Measurements from ENCODE around the gene ERN2. TPM values are rescaled to one million over a fixed set of nuclear protein-coding genes. Genes with fewer than 3 reads are reported as not detected.

The ERN2 gene
- total RNA-seq, 1 experiment from 2014 or later: 0.47 TPM

- H3K27me3 ChIP-seq (ENCODE audit: insufficient read depth, low read length): no peaks in the 10 kb centered on the region
- no peaks in the 10 kb centered on the region for H3K9me2 ChIP-seq (ENCODE audit: insufficient read depth)
- no TSS peak for BruUV-seq (replicated peaks)
- H3K9ac ChIP-seq (ENCODE audit: low read length): no peak overlapping the region
- H3K9me3 ChIP-seq (ENCODE audit: control insufficient read depth in 1 of 2, insufficient read depth in 1 of 2, low read depth in 1 of 2, low read length in 2 of 2): no peaks in the 10 kb centered on the region
- no peak for DNase-seq (ENCODE audit: low read depth, low spot score)
- intact Hi-C loops (cut with micrococcal nuclease): no loop called here
- ChIA-PET POLR2A (no interaction called here), CTCF (no interaction called here), RAD21 (ENCODE audit: low non-redundant PET in 1 of 2, low total read pairs in 2 of 2, uncharacterized antibody in 2 of 2, unreplicated experiment in 2 of 2) (no interaction called here)
- H3K4me3 ChIP-seq (replicated peaks in 1 of 2; ENCODE audit: low read depth in 1 of 2, low read length in 2 of 2): no peak overlapping the region
- TF ChIP-seq TCF7L2 (IDR thresholded peaks at IDR 0.05; ENCODE audit: borderline replicate concordance, extremely low read depth, insufficient read depth, insufficient read length) (no peak), ATF3 (IDR thresholded peaks at IDR 0.05) (no peak), POLR2AphosphoS5 (IDR thresholded peaks at IDR 0.05; ENCODE audit: low read depth, low read length) (no peak), CBX3 (IDR thresholded peaks at IDR 0.05; ENCODE audit: low read depth) (no peak), SRF (IDR thresholded peaks at IDR 0.05; ENCODE audit: low read depth) (no peak), FOSL1 (IDR thresholded peaks at IDR 0.05; ENCODE audit: low read depth) (no peak), REST (IDR thresholded peaks at IDR 0.05; ENCODE audit: low read depth) (no peak), JUND (IDR thresholded peaks at IDR 0.05) (no peak), EZH2phosphoT487 (IDR thresholded peaks at IDR 0.05; ENCODE audit: borderline replicate concordance) (no peak), SP1 (IDR thresholded peaks at IDR 0.05; ENCODE audit: low read depth) (no peak), YY1 (IDR thresholded peaks at IDR 0.05; ENCODE audit: extremely low read depth, insufficient replicate concordance, low read depth, low read length) (no peak), POLR2A (IDR thresholded peaks at IDR 0.05; ENCODE audit: borderline replicate concordance, extremely low read depth, insufficient read depth, insufficient read length) (no peak), CTCF (IDR thresholded peaks at IDR 0.05 in 2 of 3, conservative IDR thresholded peaks at IDR 0.05 in 1 of 3; ENCODE audit: borderline replicate concordance in 1 of 3, insufficient read depth in 1 of 3, low read depth in 2 of 3, low read length in 2 of 3) (no peak), RAD21 (IDR thresholded peaks at IDR 0.05; ENCODE audit: low read depth) (no peak)
- TF ChIP-seq, protein P1, sequence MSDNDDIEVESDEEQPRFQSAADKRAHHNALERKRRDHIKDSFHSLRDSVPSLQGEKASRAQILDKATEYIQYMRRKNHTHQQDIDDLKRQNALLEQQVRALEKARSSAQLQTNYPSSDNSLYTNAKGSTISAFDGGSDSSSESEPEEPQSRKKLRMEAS (IDR thresholded peaks at IDR 0.05): no peak
- H3K36me3 ChIP-seq (ENCODE audit: control insufficient read depth in 1 of 2, insufficient read depth in 2 of 2, low read length in 2 of 2): peaks cover 0 to 6% of the 10 kb centered on the region in 2 experiments; a peak in 1 of 4 replicates
- H3K79me2 ChIP-seq (ENCODE audit: insufficient read depth, low read length): peaks cover 4% of the 10 kb centered on the region
- no peak overlapping the region for H3K27ac ChIP-seq (ENCODE audit: low read depth, low read length)
- peaks cover 4 to 11% of the 10 kb centered on the region in 2 experiments; a peak in 3 of 4 replicates for H3K4me1 ChIP-seq (ENCODE audit: control insufficient read depth in 1 of 2, insufficient read depth in 2 of 2, low read length in 2 of 2)
- H3K4me2 ChIP-seq (ENCODE audit: low read length): no peak overlapping the region
- H4K20me1 ChIP-seq (ENCODE audit: insufficient read depth): no peaks in the 10 kb centered on the region
- H2AFZ ChIP-seq (ENCODE audit: low read depth, low read length, poor library complexity, severe bottlenecking): no peak overlapping the region
- no peak for ATAC-seq
These were observed 38.9 kb downstream of the ERN2 start for GRCh38 chr16:23673971-23674614.
